Inflammatory macrophage treated with lipopolysaccharide for 4 hours (primary cell): ENCODE measurements around the gene ABHD1.
"Not testable (repeated sequence)": the region's sequence is repeated elsewhere in the genome, so short reads cannot be mapped to it uniquely, and the experiment has no call there.

Source experiments
- DNase-seq: peaks from one replicate; pipeline ENCODE4 v3.0.0-alpha.2; 2020

ABHD1 gene

DNA sequence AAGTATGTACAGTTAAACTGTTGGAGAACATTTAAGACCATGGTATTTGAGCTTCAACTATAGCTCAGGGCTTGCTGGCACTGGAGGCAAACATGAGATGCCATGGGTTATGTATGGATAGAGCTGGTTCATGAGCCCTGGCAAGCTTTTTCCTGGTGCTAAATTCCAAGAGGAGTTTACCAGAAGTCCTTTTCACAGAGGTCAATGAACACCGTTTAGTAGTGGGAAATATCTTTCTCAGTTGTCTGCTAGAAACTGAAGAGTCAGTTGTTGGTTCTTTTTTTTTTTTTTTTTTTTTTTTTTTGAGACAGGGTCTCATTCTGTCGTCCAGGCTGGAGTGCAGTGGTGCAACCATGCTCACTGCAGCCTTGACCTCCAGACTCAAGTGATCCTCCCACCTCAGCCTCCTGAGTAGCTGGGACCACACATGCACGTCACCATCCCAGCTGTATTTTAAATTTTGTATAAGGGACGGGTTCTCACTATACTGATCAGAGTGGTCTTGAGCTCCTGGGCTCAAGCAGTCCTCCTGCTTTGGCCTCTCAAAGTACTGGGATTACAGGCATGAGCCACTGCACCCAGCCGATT lies 35.7 kb upstream of the ABHD1 start:
- DNase-seq: no peak

DNA sequence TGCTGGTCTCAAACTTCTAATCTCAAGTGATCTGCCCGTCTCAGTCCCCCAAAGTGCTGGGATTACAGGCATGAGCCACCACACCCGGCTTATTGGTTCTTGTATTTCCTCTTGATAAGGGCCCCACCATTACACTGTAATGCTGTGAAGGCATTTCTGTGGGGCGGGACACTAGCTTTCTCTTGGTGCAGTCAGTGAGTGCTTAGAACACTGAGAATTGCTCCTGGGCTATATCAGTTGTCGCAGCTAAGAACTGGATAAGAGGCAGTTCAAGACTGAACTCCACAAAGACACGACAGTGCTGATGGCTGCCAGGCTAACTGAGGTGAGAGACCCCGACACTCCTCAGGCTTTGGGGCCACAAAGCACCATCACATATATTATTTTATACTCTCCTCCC lies 35.0 kb upstream of the ABHD1 start:
- DNase-seq: no peak

DNA sequence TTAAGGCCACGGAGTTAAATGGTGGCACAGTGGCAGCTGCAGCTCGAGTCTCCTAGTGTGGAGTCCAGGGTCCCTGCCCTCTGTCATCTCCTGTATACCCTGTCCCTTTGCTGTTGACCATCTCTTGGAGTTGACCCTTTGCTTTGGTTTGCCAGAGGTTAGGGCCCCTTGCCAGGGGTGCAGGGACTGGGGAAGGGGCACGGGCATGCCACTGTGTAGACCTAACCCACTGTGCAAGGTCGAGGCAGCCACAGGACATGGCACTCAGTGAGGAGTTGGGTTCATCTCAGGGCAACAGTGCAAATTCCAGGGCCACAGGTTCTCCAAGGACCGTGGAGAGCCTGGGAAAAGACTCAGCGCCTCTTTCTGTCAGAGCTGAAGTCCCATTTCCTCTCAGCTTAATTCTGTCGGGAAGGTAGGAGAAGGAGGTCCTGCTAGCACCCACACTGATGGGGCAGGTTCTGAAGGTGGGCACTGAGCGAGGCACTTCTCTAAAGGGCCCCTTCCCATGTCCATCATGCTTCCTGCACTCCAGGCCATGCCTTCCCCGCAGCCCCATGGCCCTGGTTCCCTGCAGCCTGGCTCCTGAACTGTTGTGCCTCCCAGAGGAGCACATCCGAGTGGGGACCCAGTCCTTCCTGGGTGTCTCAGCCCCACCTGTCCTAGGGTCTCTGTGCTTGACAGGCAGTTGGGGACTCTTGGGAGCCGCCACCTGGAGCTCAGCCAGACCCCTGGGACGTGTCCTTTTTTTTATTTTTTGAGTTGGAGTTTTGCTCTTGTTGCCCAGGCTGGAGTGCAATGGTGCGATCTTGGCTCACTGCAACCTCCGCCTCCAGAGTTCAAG lies 34.3 kb upstream of the ABHD1 start:
- DNase-seq: no peak

DNA sequence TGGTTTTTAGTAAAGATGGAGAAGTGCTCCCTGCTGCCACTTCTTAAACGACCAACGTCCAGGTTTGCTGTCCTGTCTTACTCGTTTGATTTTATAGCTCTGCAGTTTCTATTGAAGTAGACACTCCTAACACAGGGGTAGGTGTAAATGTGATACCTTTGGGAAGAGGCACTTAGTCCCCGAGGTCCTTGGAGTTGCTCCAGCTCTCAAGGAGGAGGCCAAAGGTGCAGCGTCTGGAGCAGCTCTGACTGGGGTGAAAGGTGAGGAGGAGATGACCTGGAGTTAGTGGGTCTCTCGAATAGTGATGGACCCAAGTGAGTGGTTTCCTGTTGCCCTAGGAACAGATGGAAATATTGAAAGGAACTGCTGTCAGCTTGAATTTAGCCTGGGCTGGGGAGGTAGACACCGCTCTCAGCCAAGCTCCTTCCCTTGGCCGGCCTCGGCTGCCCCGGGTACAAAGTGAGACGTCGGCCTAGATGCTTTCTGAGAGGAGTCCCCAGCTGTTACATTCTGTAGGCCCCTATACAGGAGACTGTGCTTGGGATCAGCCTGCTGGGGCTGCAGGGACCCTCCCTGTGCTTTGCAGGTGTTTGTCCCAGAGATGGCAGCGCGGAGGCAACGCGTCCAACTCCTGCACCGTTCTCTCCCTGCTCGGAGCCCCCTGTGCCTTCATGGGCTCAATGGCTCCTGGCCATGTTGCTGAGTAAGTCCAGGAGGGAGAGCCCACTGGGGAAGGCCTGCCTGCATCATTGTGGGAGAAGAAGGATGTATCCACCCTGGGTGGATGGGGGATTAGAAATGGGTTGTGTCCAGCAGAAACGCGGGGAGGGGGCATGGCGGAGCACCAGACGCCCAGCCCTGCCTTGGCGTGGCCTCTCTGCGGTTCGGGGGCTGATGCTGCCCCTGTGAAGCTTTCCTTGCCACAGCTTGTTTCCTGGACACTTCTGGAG lies 31.6 kb upstream of the ABHD1 start:
- no peak for DNase-seq

DNA sequence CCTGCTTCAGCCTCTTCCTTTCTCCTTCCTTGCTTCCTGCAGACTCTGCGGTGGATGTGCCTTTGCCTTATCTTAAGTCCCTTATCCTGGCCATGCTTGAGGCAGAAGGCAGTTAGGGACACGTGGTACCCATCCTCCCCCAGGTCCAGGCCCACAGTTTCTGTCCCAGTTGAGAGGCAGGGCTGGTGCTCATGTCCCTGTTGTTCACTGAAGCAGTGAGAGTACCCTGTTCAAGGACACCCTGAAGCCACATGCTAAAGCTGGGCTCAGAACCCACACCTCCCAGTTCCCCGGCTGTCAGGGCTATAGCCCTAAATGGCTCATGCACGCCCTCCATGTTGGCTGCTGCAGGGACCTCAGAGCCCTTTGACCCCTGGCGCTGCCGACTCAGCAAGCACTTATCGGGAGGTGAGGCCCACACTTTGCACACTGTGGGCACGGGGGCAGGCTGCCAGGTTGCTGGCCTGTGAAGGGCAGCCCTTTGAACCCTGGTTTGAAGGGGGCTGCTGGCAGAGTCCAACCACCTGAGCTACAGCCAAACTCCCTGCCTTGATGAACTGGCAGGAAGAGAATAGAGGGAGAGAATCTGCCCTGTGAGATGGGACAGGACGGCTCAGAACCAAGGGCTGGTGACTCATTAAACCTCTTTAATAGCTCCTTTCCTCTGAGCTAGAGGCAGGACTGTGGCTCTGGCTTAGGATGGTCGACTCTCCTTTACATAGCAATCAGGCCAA lies 30.8 kb upstream of the ABHD1 start:
- DNase-seq: no peak

DNA sequence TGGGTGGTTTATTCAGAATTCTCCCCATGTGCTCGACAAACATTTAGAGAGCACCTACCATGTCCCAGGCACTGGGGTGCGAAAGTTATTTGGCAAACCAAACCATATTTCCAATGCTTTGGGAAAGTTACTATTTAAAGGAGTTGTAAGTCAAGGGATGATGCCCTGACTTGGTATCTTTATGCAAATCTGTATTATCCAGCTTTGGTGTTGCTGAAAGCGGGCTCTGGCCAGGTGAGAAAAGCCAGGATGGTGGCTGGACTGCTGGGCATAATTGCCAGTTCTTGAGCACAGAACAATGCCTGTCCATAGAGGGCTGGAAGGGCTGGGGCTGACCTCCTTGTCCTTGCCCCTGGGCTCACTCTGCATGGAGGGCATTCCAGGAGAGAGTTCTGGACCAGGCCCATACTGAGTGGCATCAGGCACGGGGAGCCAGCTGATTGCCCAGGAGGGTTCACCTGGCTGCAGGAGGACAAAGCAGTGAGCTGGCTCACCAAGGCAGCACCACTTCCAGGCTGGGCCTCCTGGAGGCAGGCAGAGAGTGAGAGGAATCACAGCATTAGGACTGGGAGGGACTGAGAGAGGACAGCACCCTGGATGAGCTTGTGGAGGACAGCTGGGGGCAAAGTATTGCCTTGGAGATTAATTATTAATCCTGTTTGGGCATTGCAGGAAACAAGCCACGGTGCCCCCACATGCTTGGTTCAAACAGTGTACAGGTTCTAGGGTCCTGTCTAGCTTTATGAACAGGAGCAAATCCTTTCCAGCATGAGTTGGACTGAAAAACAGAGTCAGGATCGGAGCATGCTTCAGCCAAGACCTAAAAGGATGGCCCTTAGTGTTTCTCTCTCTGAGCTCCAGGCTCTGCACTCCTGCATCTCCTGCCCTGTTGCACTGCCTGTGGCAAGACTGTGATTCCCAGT lies 29.9 kb upstream of the ABHD1 start:
- DNase-seq: no peak

DNA sequence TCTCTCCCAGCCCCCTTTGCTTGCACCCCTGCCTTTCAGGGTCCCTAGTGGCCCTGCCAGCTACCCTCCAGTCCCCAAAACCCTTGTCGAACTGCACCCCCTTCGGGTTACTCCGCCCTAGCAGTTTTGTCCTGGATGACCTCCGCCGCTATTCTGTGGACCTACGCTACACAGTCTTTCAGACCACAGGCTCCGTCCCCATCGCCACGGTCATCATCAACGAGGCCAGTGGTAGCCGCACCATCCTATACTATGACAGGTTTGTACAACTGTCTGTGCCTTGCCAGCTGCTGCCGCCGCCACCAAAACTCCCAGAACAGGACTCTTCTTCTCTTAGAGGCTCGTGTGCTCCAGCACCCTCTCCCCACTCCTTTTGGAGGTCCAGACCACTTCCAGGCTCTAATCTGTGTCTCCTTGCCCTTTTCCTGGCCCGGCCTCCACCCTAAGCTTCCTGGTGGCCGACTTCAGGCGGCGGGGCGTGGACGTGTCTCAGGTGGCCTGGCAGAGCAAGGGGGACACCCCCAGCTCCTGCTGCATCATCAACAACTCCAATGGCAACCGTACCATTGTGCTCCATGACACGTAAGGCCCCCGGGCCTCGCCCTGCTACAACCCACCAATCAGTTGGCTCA lies 29.1 kb upstream of the ABHD1 start:
- no peak for DNase-seq

DNA sequence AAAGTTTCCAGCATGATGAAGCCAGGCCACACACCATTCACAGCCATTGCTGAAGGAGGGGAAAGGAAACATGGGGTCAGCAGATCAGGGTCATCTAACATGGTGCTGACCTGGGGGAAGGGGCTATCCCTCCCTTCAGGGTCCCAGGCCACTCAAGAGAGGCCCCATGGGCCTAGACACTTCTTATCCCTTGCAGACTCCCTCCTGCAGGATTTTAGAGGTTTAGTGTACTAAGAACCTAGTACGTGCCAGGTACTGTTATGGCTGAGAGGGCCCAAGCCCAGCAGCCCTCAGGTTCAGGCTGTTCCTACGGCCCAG lies 28.2 kb upstream of the ABHD1 start:
- no peak for DNase-seq

DNA sequence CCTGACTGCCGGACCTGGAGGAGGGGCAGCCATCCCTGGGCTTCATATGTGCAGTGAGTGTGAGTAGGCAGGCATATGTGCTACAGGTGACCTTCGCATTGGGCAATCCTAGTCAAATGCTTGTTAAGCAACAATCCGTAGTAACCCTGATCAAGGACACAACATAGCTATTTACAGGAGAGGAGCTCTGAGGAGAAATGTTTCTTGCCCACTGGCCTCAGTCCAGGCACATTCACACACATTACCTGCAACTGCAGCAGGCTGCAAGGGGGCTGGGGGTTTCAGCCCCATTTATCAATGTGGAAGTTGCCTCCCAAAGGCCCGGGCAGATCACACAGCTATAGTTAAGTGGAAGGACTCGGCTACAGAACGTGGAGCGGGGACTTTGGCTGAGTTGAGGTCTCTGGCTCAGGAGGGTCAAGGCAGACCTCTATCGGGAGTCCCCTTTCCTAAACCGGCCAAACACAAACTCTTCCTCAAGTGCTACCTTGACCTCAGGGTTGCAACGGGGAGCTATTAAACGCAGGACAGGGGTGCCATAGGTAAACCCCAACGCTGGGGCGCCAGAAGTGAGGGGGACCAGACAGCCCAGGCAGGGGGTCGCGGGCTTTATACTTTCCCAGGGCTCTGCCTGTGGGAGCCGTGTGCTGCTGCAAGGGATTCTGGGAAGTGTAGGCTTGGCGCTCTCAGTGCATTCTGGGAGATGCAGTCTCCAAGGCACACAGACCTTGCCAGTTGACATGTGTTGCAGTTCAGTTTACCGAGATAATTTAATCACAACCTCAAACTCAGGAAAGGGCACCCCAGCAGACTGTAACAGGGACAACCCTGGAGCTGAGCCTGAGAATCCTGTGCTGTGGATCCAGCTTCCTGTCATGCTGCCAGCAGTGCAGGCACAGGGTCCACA lies 27.6 kb upstream of the ABHD1 start:
- peak; percentile 50 for DNase-seq

DNA sequence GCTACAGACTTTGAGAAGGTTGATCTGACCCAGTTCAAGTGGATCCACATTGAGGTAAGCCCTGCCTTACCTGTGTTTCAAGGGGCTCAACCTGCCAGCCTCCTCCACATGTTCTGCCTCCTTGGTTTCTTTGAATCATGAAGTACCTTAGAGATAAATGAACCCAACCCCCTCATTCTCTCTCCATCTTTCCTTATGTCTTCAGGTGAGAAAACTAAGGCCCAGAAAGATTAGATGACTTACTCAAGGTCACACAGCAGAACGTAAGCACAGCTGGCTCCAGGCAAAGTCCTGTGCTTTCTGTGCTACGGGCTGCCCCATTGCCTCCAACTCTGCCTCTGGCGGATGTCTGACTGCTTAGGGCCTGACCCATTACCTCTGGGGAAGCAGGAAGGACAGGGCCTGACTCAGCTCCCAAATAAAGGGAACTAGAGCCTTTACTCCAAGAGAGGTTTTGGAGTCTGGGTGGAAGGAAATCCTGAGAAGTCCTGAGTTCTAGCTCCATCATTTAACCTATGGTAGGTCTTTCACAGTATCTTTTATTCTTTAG lies 26.8 kb upstream of the ABHD1 start:
- DNase-seq: peak; percentile 75

DNA sequence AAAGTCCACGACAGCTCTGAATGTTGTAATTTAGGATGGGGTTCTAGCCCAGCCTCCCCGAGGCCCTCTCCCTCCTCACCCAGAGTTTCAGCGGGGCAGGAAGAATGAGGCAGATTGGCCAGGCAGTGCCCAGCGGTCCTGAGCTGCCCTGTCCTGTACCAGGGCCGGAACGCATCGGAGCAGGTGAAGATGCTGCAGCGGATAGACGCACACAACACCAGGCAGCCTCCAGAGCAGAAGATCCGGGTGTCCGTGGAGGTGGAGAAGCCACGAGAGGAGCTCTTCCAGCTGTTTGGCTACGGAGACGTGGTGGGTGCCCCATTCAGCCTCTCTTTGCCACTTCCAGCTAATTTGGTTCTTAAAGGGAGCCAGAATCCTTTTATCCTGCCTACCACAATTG lies 26.3 kb upstream of the ABHD1 start:
- no peak for DNase-seq

DNA sequence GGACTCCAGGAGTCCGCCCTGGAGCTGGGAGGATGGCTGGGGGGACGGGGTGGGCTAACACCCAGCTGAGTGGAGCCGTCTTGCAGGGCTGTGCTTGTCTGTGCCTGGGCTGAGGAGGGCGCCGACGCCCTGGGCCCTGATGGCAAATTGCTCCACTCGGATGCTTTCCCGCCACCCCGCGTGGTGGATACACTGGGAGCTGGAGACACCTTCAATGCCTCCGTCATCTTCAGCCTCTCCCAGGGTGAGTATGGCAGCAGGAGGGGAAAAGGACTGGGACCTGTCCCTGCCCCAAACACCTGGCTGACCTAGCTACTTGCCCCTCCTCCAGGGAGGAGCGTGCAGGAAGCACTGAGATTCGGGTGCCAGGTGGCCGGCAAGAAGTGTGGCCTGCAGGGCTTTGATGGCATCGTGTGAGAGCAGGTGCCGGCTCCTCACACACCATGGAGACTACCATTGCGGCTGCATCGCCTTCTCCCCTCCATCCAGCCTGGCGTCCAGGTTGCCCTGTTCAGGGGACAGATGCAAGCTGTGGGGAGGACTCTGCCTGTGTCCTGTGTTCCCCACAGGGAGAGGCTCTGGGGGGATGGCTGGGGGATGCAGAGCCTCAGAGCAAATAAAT lies 24.2 kb upstream of the ABHD1 start:
- DNase-seq: no peak

DNA sequence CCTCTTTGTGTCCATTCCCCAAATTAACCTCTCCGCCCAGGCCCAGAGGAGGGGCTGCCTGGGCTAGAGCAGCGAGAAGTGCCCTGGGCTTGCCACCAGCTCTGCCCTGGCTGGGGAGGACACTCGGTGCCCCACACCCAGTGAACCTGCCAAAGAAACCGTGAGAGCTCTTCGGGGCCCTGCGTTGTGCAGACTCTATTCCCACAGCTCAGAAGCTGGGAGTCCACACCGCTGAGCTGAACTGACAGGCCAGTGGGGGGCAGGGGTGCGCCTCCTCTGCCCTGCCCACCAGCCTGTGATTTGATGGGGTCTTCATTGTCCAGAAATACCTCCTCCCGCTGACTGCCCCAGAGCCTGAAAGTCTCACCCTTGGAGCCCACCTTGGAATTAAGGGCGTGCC lies 23.6 kb upstream of the ABHD1 start:
- no peak for DNase-seq

DNA sequence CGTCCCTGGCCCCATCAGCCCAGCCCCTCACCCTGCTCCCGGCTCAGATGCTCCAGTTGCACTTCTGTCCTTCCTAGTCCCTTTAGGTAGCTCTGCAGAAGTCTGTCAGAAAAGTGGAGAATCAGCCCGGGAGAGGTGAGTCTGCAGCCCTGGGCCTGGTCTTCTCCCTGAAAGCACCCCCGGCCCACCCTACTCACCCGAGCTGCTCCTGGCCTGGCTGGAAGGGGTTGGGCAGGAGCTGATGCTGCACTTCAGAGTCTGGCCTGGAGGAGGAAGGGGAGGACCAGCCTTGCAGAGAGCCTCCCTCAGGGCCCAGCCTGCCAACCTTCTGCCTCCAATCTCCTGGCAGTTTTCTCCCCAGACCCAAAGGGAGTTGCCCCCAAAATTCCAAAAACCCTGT lies 21.3 kb upstream of the ABHD1 start:
- DNase-seq: no peak

DNA sequence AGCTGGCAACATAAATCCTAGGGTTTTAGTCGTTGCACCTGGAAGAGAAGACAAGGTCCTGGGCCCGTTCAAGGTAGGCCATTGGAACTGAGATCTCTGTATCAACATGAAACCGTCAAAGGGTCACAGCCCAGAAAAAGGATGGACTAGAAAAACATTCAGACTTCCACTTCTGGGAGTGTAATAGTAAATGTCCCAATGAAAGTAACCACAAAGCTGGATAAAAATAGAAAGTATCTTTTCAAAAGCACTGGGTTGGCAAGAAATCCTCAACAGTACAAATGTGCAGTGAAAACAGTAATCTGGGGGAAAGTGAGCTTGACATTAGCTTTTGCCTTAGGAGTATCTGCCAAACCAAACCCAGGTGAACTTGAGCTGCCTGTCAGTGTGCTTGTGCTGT lies 17.6 kb upstream of the ABHD1 start:
- no peak for DNase-seq

DNA sequence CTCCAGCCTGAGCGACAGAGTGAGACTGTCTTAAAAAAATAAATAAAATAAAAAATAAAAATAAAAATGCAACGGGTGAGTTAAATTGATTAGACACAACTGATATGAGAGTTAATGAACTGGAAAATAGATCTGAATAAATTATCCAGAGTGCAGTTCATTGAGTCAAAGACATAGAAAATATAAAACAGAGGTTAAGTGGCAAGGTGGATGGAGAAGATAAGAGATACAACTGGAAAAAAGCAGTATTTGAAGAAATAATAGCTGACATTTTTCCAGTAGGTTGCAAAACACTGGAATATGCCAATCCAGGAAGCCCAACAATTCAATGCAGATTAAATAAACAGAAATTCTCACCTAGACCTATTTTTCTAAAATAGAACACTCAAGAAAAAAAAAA lies 15.4 kb upstream of the ABHD1 start:
- DNase-seq: no peak

DNA sequence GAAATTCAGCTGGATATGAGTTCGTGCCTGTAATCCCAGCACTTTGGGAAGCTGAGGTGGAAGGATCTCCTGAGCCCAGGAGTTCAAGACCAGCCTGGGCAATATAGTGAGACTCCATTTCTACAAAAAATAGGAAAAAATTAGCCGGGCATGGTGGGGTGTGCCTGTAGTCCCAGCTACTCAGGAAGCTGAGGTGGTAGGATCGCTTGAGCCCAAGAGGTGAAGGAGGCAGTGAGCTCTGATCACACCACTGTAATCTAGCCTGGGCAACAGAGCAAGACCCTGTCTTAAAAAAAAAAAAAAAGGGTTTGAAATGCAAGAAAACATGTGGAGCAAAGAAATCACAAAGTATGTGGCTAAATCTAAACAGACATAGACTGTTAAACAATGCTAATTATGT lies 14.5 kb upstream of the ABHD1 start:
- no peak for DNase-seq

DNA sequence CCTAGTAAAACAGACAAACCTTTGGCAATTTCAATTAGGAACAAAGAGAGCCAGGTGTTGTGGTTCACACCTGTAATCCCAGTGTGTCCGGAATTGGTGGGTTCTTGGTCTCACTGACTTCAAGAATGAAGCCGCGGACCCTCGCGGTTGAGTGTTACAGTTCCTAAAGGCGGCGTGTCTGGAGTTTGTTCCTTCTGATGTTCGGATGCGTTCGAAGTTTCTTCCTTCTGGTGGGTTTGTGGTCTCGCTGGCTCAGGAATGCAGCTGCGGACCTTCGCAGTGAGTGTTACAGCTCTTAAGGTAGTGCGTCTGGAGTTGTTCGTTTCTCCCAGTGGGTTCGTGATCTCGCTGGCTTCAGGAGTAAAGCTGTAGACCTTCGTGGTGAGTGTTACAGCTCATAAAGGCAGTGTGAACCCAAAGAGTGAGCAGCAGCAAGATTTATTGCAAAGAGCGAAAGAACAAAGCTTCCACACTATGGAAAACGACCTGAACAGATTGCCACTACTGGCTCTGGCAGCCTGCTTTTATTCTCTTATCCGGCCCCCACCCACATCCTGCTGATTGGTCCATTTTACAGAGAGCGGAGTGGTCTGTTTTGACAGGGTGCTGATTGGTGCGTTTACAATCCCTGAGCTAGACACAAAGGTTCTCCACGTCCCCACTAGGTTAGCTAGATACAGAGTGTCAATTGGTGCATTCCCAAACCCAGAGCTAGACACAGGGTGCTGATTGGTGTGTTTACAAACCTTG lies 12.8 kb upstream of the ABHD1 start:
- not testable (repeated sequence) for DNase-seq
